HG02642 (cell line): ENCODE results near the gene ATG7.
"Not testable (repeated sequence)": the region's sequence is repeated elsewhere in the genome, so short reads cannot be mapped to it uniquely, and the experiment has no call there.

Experiments used
- ATAC-seq: cut with Tn5 transposase; IDR thresholded peaks from one replicate; pipeline ENCODE4 v1.9.1; 2021; ENCODE audit warnings: mild to moderate bottlenecking; ENCODE audit not compliant: unreplicated experiment, poor library complexity

ATG7 gene

DNA sequence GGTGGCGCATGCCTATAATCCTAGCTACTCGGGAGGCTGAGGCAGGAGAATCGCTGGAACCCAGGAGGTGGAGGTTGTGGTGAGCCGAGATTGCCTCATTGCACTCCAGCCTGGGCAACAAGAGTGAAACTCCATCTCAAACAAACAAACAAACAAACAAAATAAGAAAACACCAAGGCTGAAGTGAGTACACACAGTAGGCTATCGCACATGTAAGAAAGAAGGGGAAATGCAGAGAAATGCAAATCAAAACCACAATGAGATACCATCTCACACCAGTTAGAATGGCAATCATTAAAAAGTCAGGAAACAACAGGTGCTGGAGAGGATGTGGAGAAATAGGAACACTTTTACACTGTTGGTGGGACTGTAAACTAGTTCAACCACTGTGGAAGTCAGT, 322.8 kb downstream of the ATG7 start:
- ATAC-seq, result not testable (repeated sequence)

- no peak for ATAC-seq
Measured at GRCh38 chr3:11596387-11596786, 324.2 kb downstream of the ATG7 start.

- no peak for ATAC-seq
Measured at GRCh38 chr3:11600501-11601282, 328.5 kb downstream of the ATG7 start.

GRCh38 chr3:11601446-11602238, 329.4 kb downstream of the ATG7 start:
- peak; percentile 93 for ATAC-seq

DNA sequence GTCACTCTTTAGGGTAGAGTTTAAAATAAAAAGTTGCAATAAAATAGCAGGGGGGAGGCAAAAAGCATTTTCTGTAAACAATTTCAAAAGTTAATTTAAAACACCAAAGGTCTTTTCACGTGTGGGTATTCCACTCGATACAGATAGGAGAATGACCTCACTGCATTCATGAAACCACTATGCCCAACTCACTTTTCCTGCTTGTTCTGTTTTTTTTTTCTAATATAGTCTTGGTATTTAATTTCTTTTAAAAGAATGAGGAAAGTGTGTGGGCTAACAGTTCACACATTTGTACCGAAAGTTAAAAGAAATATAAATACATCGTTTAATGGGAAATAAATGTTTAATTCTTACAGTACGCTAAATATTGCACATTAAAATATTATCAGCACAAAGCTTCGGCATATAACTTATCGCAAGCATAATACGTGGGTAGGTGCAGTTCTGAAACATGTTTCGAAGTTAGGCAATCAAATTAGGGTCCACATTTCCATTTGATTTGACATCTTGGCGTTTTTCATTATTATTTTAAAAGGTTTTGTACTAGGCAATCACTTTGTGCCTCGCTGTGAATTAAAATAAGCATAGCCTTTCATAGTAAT, 330.1 kb downstream of the ATG7 start:
- ATAC-seq, result no peak

DNA sequence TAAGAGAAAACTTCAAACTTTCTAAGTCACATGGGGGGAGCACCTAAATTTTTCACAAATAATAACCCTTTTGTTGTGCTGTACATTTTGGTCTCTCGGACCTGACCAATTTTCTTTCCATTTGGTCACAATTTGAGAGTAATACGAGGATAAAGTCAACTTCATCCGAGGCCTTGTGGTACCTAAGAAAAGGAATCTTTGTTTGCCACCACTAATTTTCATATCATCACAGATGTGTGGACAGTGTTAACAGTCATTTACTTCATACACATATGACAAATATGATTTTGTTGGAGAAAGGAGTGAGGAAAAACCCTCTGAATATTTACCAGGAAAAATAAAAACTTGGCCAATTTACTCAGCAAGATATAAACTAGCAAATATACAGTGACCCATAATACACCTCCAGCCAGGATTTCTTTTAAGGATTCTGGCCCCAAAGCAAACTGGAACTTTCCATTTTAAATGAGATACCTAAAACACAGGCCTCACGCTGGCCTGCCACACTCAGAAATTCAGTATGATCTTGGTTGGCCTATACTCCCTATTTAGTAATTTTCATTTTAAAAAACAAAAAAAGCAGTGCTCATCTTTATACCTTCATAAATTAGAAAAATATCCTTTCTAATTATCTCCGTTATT, 330.8 kb downstream of the ATG7 start:
- no peak for ATAC-seq

DNA sequence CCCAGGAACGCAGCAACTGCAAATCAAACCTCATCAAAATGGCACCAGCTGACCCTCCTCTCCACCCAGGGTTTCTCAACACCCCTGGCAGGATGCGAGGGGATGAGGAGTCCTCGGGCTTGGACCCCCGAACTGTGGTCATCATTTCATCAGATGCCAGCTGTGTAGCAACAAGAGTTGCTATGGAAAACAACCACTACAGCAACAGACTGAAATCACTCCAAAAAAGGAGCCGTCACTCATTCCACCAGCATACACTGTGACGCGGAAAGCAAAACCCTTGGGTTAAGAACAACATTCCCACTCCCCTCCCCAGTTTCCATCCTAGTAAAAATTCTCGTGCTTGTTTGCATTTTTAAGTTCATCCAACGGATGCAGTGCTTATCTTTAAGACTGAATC, 331.4 kb downstream of the ATG7 start:
- no peak for ATAC-seq

DNA sequence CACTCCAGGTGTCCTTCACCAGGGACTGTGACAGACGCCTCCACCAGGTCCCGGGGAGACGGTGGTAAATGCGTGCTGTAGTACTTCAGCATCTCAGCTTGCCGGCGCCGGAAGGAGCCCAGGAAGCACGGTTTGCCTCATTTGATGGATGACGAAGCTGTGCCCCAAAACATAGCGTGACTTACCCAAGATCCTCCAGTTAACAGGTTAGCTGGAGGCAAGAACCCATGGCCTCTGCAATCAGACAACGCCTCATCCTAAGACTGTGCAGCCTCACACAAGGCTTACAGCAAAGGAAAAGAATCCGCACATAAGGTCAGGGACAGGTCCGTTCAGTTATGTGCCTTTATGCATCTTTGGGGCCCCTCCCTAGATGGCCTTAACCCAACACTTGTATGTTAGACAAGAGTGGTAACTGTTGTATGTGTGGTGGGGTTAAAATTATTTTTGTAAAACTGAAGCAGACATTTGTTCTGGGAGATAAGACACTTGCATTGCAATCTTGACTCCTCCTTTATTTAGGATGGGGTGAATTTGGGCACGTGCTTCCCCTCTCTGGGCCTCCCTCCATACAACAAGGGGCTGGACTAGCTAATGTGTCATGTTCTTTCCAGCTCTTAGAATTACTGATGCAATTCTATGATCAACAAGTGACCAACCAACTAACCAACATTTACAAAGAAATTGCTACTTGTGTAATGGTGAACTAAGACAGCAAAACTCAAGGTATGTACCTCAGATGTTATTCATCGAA, 332.1 kb downstream of the ATG7 start:
- ATAC-seq, result no peak

DNA sequence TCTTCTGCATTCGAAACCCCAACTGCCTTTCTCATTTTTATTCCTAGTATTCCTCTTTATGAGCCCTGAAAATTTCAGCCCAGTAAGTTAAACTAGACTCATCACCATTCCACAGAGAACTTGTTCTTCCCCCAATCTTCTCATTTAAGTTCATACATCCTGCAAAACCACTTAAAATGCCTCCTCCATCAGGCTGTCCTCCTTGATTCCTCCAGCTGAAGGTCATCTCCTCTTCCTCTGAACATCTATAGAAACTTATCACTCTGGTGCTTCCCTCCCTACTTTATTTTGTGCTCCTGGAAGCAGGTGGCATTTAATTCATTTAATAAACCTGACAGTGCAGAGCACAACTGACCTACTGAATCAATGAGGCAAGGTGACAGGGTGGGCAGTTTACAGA, 333.2 kb downstream of the ATG7 start:
- ATAC-seq, result no peak

GRCh38 chr3:11606090-11606784, 334.0 kb downstream of the ATG7 start:
- no peak for ATAC-seq

- no peak for ATAC-seq
Measured at GRCh38 chr3:11606865-11607440, 334.8 kb downstream of the ATG7 start.
